GM12878 (cell line): ENCODE measurements around the gene CHMP2B.
"Not testable (repeated sequence)": the region's sequence is repeated elsewhere in the genome, so short reads cannot be mapped to it uniquely, and the experiment has no call there.

Experiments used
- BCL3 ChIP-seq: IDR thresholded peaks from 2 replicates; pipeline ENCODE4 v1.6.1; 2011; ENCODE audit warnings: borderline replicate concordance, low read depth, mild to moderate bottlenecking, moderate library complexity, low read length; ENCODE audit not compliant: insufficient read depth, poor library complexity, severe bottlenecking
- CEBPB ChIP-seq, 2 experiments: fragments of 150-350 bp in 1 of 2; IDR thresholded peaks; 2 replicates each; pipeline ENCODE4 v1.6.1; 2012 to 2014; ENCODE audit warnings: low read depth in 2 of 2, low read length in 2 of 2, borderline replicate concordance in 1 of 2, inconsistent platforms in 1 of 2
- FOS ChIP-seq: IDR thresholded peaks from 3 replicates; pipeline ENCODE4 v1.6.1; 2011; ENCODE audit warnings: borderline replicate concordance; ENCODE audit not compliant: insufficient read length; ENCODE audit errors: extremely low read depth
- FOXM1 ChIP-seq: IDR thresholded peaks from 2 replicates; pipeline ENCODE4 v1.6.1; 2012; ENCODE audit warnings: low read depth, mild to moderate bottlenecking, inconsistent platforms, low read length, moderate library complexity
- MAX ChIP-seq: IDR thresholded peaks from 2 replicates; pipeline ENCODE4 v1.6.1; 2012; ENCODE audit warnings: low read depth, low read length, improper control_type of control experiment
- NRF1 ChIP-seq: conservative IDR thresholded peaks from 2 replicates; pipeline ENCODE4 v1.6.1; 2011; ENCODE audit warnings: mild to moderate bottlenecking, low read depth, low read length, improper control_type of control experiment
- POLR2AphosphoS5 ChIP-seq: IDR thresholded peaks from 2 replicates; pipeline ENCODE4 v1.6.1; 2011; ENCODE audit warnings: mild to moderate bottlenecking, low read length, inconsistent platforms
- RAD21 ChIP-seq: IDR thresholded peaks from 2 replicates; pipeline ENCODE4 v1.6.1; 2011; ENCODE audit warnings: mild to moderate bottlenecking, low read depth, low read length, moderate library complexity; ENCODE audit not compliant: insufficient read depth
- ZBTB40 ChIP-seq: fragments of 450-650 bp; IDR thresholded peaks from 2 replicates; pipeline ENCODE4 v1.6.1; 2016; ENCODE audit warnings: mild to moderate bottlenecking, moderate library complexity, borderline replicate concordance
- ZNF592 ChIP-seq: fragments of 450-650 bp; IDR thresholded peaks from 2 replicates; pipeline ENCODE4 v1.6.1; 2017; ENCODE audit warnings: mild to moderate bottlenecking, moderate library complexity
- ZZZ3 ChIP-seq: IDR thresholded peaks from 2 replicates; pipeline ENCODE4 v1.6.1; 2011; ENCODE audit warnings: low read depth; ENCODE audit not compliant: control insufficient read depth, insufficient read length
- TF ChIP-seq, protein P1 (sequence below), 3 experiments: IDR thresholded peaks in 2 of 3; conservative IDR thresholded peaks in 1 of 3; 2 replicates each; pipeline ENCODE4 v1.5.1; 2011; ENCODE audit warnings: low read depth in 3 of 3, low read length in 3 of 3, mild to moderate bottlenecking in 3 of 3, control low read depth in 2 of 3, moderate library complexity in 2 of 3, inconsistent platforms in 1 of 3, mixed read lengths in 1 of 3; ENCODE audit not compliant: control insufficient read depth in 2 of 3, insufficient read depth in 1 of 3; ENCODE audit errors: extremely low read depth in 1 of 3
- TF ChIP-seq, protein P2 (sequence below): IDR thresholded peaks from 2 replicates; pipeline ENCODE4 v1.6.1; 2011; ENCODE audit warnings: mild to moderate bottlenecking, low read depth, low read length, moderate library complexity; ENCODE audit not compliant: insufficient replicate concordance

DNA sequence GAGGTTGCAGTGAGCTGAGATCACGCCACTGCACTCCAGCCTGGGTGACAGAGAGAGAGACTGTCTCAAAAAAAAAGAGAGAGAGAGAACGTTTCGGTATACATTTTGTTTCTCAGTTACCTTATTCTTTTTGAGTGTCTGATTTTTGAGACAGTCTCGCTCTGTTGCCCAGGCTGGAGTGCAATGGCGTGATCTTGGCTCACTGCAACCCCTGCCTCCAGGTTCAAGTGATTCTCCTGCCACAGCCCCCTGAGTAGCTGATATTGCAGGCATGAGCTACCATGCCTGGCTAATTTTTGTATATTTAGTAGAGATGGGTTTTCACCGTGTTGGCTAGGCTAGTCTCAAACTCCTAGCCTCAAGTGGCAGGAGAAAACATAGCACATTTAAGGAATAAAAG, 21.1 kb downstream of the CHMP2B start:
- not testable (repeated sequence) for TF ChIP-seq BCL3; FOXM1; ZNF592; CEBPB (IDR thresholded peaks at IDR 0.05; ENCODE audit: borderline replicate concordance in 1 of 2, low read depth in 2 of 2, low read length in 2 of 2); POLR2AphosphoS5; MAX; NRF1; ZBTB40; FOS; RAD21; ZZZ3
- TF ChIP-seq, protein P1, sequence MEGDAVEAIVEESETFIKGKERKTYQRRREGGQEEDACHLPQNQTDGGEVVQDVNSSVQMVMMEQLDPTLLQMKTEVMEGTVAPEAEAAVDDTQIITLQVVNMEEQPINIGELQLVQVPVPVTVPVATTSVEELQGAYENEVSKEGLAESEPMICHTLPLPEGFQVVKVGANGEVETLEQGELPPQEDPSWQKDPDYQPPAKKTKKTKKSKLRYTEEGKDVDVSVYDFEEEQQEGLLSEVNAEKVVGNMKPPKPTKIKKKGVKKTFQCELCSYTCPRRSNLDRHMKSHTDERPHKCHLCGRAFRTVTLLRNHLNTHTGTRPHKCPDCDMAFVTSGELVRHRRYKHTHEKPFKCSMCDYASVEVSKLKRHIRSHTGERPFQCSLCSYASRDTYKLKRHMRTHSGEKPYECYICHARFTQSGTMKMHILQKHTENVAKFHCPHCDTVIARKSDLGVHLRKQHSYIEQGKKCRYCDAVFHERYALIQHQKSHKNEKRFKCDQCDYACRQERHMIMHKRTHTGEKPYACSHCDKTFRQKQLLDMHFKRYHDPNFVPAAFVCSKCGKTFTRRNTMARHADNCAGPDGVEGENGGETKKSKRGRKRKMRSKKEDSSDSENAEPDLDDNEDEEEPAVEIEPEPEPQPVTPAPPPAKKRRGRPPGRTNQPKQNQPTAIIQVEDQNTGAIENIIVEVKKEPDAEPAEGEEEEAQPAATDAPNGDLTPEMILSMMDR (IDR thresholded peaks at IDR 0.05 in 2 of 3, conservative IDR thresholded peaks at IDR 0.05 in 1 of 3; ENCODE audit: control insufficient read depth in 2 of 3, extremely low read depth in 1 of 3, insufficient read depth in 1 of 3, low read depth in 3 of 3, low read length in 3 of 3) = not testable (repeated sequence)
- TF ChIP-seq, protein P2, sequence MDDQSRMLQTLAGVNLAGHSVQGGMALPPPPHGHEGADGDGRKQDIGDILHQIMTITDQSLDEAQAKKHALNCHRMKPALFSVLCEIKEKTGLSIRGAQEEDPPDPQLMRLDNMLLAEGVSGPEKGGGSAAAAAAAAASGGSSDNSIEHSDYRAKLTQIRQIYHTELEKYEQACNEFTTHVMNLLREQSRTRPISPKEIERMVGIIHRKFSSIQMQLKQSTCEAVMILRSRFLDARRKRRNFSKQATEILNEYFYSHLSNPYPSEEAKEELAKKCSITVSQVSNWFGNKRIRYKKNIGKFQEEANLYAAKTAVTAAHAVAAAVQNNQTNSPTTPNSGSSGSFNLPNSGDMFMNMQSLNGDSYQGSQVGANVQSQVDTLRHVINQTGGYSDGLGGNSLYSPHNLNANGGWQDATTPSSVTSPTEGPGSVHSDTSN = not testable (repeated sequence)
